Upper lobe of left lung (tissue), 4 donors: ENCODE measurements around the gene CNTLN.

Experiments used
- EP300 ChIP-seq, 4 donors: sonication (generic); formaldehyde crosslinking; IDR thresholded peaks; one replicate each; pipeline ENCODE4 v1.5.1; 2017; ENCODE audit warnings: antibody characterized with exemption in 4 of 4, control low read depth in 2 of 4
- POLR2A ChIP-seq, 4 donors: fragments of 450-650 bp; IDR thresholded peaks; one replicate each; pipeline ENCODE4 v1.5.1; 2016 to 2017; ENCODE audit warnings: antibody characterized with exemption in 4 of 4, mild to moderate bottlenecking in 2 of 4
- POLR2AphosphoS5 ChIP-seq, 2 donors: sonication (generic); formaldehyde crosslinking; IDR thresholded peaks; one replicate each; pipeline ENCODE4 v1.5.1; 2017; ENCODE audit warnings: antibody characterized with exemption in 2 of 2
- TF ChIP-seq, protein P1 (sequence below), 6 experiments: fragments of 450-650 bp in 4 of 6; fragments of 200-600 bp in 2 of 6; sonication (generic) in 2 of 6; IDR thresholded peaks; one replicate each; pipeline ENCODE4 v1.5.1; 2016 to 2019; ENCODE audit warnings: antibody characterized with exemption in 6 of 6

GRCh38 chr9:17272536-17272935, 137.7 kb downstream of the CNTLN start:
- TF ChIP-seq EP300 (IDR thresholded peaks at IDR 0.05) = no peak
- TF ChIP-seq, protein P1, sequence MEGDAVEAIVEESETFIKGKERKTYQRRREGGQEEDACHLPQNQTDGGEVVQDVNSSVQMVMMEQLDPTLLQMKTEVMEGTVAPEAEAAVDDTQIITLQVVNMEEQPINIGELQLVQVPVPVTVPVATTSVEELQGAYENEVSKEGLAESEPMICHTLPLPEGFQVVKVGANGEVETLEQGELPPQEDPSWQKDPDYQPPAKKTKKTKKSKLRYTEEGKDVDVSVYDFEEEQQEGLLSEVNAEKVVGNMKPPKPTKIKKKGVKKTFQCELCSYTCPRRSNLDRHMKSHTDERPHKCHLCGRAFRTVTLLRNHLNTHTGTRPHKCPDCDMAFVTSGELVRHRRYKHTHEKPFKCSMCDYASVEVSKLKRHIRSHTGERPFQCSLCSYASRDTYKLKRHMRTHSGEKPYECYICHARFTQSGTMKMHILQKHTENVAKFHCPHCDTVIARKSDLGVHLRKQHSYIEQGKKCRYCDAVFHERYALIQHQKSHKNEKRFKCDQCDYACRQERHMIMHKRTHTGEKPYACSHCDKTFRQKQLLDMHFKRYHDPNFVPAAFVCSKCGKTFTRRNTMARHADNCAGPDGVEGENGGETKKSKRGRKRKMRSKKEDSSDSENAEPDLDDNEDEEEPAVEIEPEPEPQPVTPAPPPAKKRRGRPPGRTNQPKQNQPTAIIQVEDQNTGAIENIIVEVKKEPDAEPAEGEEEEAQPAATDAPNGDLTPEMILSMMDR (IDR thresholded peaks at IDR 0.05) = no peak
- TF ChIP-seq POLR2AphosphoS5 (IDR thresholded peaks at IDR 0.05) = no peak
- TF ChIP-seq POLR2A (IDR thresholded peaks at IDR 0.05) = no peak
